K562 (cell line): Measurements from ENCODE around the gene RAB43. TPM values are rescaled to one million over a fixed set of nuclear protein-coding genes. Genes with fewer than 3 reads are reported as not detected.

ENCODE experiments used
- ATAC-seq: fragments of 200-7000 bp; cut with Tn5 transposase; 3 replicates; pipeline ENCODE4 v1.9.1; 2020; ENCODE audit warnings: moderate library complexity
- BruUV-seq: library from RNA; stranded (reverse); fragments of 400-500 nt; replicated peaks from 2 replicates; lab custom pipeline; 2021; lab: Mats Ljungman, UMichigan
- CTCF ChIA-PET: fragments of 300-600 bp; formaldehyde crosslinking; extraction: SDS; loops from one replicate; lab custom pipeline; 2021; ENCODE audit warnings: low intra/inter-chr PET ratio; lab: Yijun Ruan, JAX
- POLR2A ChIA-PET: fragments of 300-600, 350-650 bp; sonication (Branson Sonifier 250); formaldehyde crosslinking; extraction: SDS; loops from one replicate; lab custom pipeline; 2021; ENCODE audit warnings: antibody characterized with exemption, inconsistent platforms; lab: Yijun Ruan, JAX
- DNase-seq, 4 experiments: peaks; one replicate each; pipeline versions ENCODE4 v3.0.0 to v3.0.0-alpha.2; 2011 to 2018; ENCODE audit warnings: low spot score in 3 of 4, mixed read lengths in 3 of 4; ENCODE audit errors: extremely low read depth in 1 of 4
- FAIRE-seq: peaks from 2 replicates; lab custom pipeline; 2011; peaks lifted over from hg19 to GRCh38; lab: Jason Lieb, UNC
- H2AFZ ChIP-seq: 2 replicates; pipeline ENCODE4 v1.6.0; 2011; ENCODE audit warnings: low read depth, low read length, control low read depth, inconsistent platforms
- H3K27ac ChIP-seq: fragments of 200-600 bp; 3 replicates; pipeline ENCODE4 v1.8.0; 2011; ENCODE audit warnings: low read depth, mild to moderate bottlenecking, control low read depth, inconsistent platforms, low read length, moderate library complexity, mixed read lengths; ENCODE audit errors: extremely low read depth
- H3K27me3 ChIP-seq, 2 experiments: fragments of 300-600 bp in 1 of 2; 2 replicates in 1 of 2; 3 replicates in 1 of 2; pipeline versions ENCODE4 v1.6.0 to v1.8.0; 2011; ENCODE audit warnings: inconsistent platforms in 2 of 2, low read length in 2 of 2, mild to moderate bottlenecking in 1 of 2, mixed read lengths in 1 of 2, moderate library complexity in 1 of 2; ENCODE audit not compliant: control insufficient read depth in 2 of 2, insufficient read depth in 2 of 2
- H3K36me3 ChIP-seq: fragments of 300-600 bp; 3 replicates; pipeline ENCODE4 v1.8.0; 2011; ENCODE audit warnings: mild to moderate bottlenecking, low read length, inconsistent platforms; ENCODE audit not compliant: control insufficient read depth, insufficient read depth
- H3K4me1 ChIP-seq, 2 experiments: fragments of 200-600 bp in 1 of 2; replicated peaks in 1 of 2; 2 replicates in 1 of 2; 3 replicates in 1 of 2; pipeline versions ENCODE4 v1.5.1 to v1.8.0; 2011; ENCODE audit warnings: inconsistent platforms in 2 of 2, low read length in 2 of 2, mild to moderate bottlenecking in 1 of 2, mixed read lengths in 1 of 2, moderate library complexity in 1 of 2; ENCODE audit not compliant: control insufficient read depth in 2 of 2, insufficient read depth in 2 of 2
- H3K4me2 ChIP-seq: 2 replicates; pipeline ENCODE4 v1.6.1; 2011; ENCODE audit warnings: low read length, control low read depth, inconsistent platforms, mixed read lengths; ENCODE audit not compliant: insufficient read depth
- H3K4me3 ChIP-seq: fragments of 200-600 bp; sonication (generic), shearing (Covaris generic); 2 replicates; pipeline ENCODE4 v1.5.1; 2016; ENCODE audit warnings: control low read depth, inconsistent platforms
- H3K79me2 ChIP-seq: fragments of 200-600 bp; 3 replicates; pipeline ENCODE4 v1.8.0; 2011; ENCODE audit warnings: low read length, inconsistent platforms; ENCODE audit not compliant: control insufficient read depth, insufficient read depth
- H3K9ac ChIP-seq, 2 experiments: 2 replicates each; pipeline versions ENCODE4 v1.6.0 to v1.6.1; 2011; ENCODE audit warnings: low read depth in 2 of 2, low read length in 2 of 2, control low read depth in 1 of 2, inconsistent platforms in 1 of 2, mild to moderate bottlenecking in 1 of 2, mixed read lengths in 1 of 2; ENCODE audit not compliant: insufficient read depth in 1 of 2
- H3K9me1 ChIP-seq: one replicate; pipeline ENCODE4 v1.6.0; 2011; ENCODE audit warnings: inconsistent platforms, mild to moderate bottlenecking, low read length, moderate library complexity; ENCODE audit not compliant: control insufficient read depth, insufficient read depth
- H3K9me3 ChIP-seq: replicated peaks from 2 replicates; pipeline ENCODE4 v1.5.1; 2011; ENCODE audit warnings: low read depth, low read length, inconsistent platforms; ENCODE audit not compliant: control insufficient read depth, insufficient read depth
- H4K20me1 ChIP-seq: replicated peaks from 2 replicates; pipeline ENCODE4 v1.6.1; 2011; ENCODE audit warnings: low read length, inconsistent platforms, mixed read lengths; ENCODE audit not compliant: control insufficient read depth, insufficient read depth
- ELK3 ChIP-seq: fragments of 450-650 bp; formaldehyde crosslinking; IDR thresholded peaks from 2 replicates; pipeline ENCODE4 v1.4.0; 2020; ENCODE audit warnings: mild to moderate bottlenecking
- FIP1L1 ChIP-seq: fragments of 200-400 bp; formaldehyde crosslinking; IDR thresholded peaks from 2 replicates; pipeline ENCODE4 v1.6.1; 2018; ENCODE audit warnings: mild to moderate bottlenecking, low read depth, low read length; ENCODE audit not compliant: poor library complexity, severe bottlenecking
- FOXJ3 ChIP-seq: sonication (generic); formaldehyde crosslinking; IDR thresholded peaks from 2 replicates; pipeline ENCODE4 v1.4.0; 2020; ENCODE audit warnings: mild to moderate bottlenecking, missing genetic modification reagents
- GABPB2 ChIP-seq: fragments of 250-450 bp; sonication (Bioruptor Pico); conservative IDR thresholded peaks from 2 replicates; pipeline ENCODE4 v1.5.1; 2021; ENCODE audit warnings: mild to moderate bottlenecking
- KAT2B ChIP-seq: IDR thresholded peaks from one replicate; pipeline ENCODE4 v1.6.1; 2012; ENCODE audit warnings: low read depth, mild to moderate bottlenecking, control low read depth, inconsistent platforms, low read length, moderate library complexity
- MTA2 ChIP-seq: fragments of 450-650 bp; IDR thresholded peaks from 2 replicates; pipeline ENCODE4 v1.6.1; 2016; ENCODE audit warnings: low read depth
- NCOA4 ChIP-seq: fragments of 450-650 bp; IDR thresholded peaks from 2 replicates; pipeline ENCODE4 v1.6.1; 2018; ENCODE audit warnings: mild to moderate bottlenecking; ENCODE audit not compliant: partially characterized antibody
- PHF8 ChIP-seq: fragments of 200-600 bp; sonication (generic); IDR thresholded peaks from 2 replicates; pipeline ENCODE4 v1.6.1; 2012; ENCODE audit warnings: mixed run types, mild to moderate bottlenecking, inconsistent platforms, low read length, moderate library complexity, borderline replicate concordance
- RNF2 ChIP-seq: sonication (generic); IDR thresholded peaks from 2 replicates; pipeline ENCODE4 v1.6.1; 2016
- SRF ChIP-seq, 2 experiments: fragments of 250-450, 450-650 bp in 1 of 2; sonication (Bioruptor Pico) in 1 of 2; sonication (generic) in 1 of 2; formaldehyde crosslinking; IDR thresholded peaks; 2 replicates each; pipeline versions ENCODE4 v1.5.0 to v1.5.1; 2020 to 2022; ENCODE audit warnings: mild to moderate bottlenecking in 1 of 2, missing genetic modification reagents in 1 of 2
- TGIF2 ChIP-seq: sonication (generic); formaldehyde crosslinking; IDR thresholded peaks from 2 replicates; pipeline ENCODE4 v1.8.1; 2022; ENCODE audit warnings: mild to moderate bottlenecking, missing genetic modification reagents, moderate library complexity
- TSC22D4 ChIP-seq: fragments of 450-650 bp; IDR thresholded peaks from 2 replicates; pipeline ENCODE4 v1.6.1; 2016; ENCODE audit warnings: missing genetic modification characterization, missing biosample characterization, control low read depth
- UBTF ChIP-seq, 2 experiments: IDR thresholded peaks; 2 replicates each; pipeline ENCODE4 v1.6.1; 2012; ENCODE audit warnings: improper control_type of control experiment in 2 of 2, low read depth in 2 of 2, low read length in 2 of 2, borderline replicate concordance in 1 of 2
- ZNF12 ChIP-seq: sonication (generic); formaldehyde crosslinking; IDR thresholded peaks from 2 replicates; pipeline ENCODE4 v1.4.0; 2020; ENCODE audit warnings: mild to moderate bottlenecking, missing genetic modification reagents
- ZNF184 ChIP-seq: sonication (generic); formaldehyde crosslinking; IDR thresholded peaks from 2 replicates; pipeline ENCODE4 v1.5.0; 2020; ENCODE audit warnings: missing genetic modification reagents
- ZNF239 ChIP-seq: fragments of 250-450 bp; sonication (Bioruptor Pico); IDR thresholded peaks from 2 replicates; pipeline ENCODE4 v1.4.0; 2020; ENCODE audit warnings: mild to moderate bottlenecking
- ZNF707 ChIP-seq: fragments of 250-450 bp; sonication (Bioruptor Pico); conservative IDR thresholded peaks from 2 replicates; pipeline ENCODE4 v1.8.0; 2022; ENCODE audit warnings: inconsistent platforms, mild to moderate bottlenecking, moderate library complexity
- WGBS: fragments of 100-300 bp; shearing (Covaris generic); methylation state at CpG from one replicate; pipeline ENCODE4 v1.1.6; 2016; ENCODE audit warnings: low coverage, mixed read lengths; ENCODE audit not compliant: insufficient coverage; ENCODE audit errors: missing lambda C conversion rate; 5-methylcytosine and 5-hydroxymethylcytosine counted together
- in situ Hi-C: fragments of 300-500 bp; cut with MboI; formaldehyde crosslinking; loops from 4 replicates; pipeline ENCODE4 v1.15.0; 2018; ENCODE audit warnings: inconsistent platforms, mixed read lengths
- intact Hi-C: fragments of 100-400 bp; cut with micrococcal nuclease; formaldehyde crosslinking; loops from 2 replicates; pipeline ENCODE4 v1.14.2; 2022
- polyA plus RNA-seq, 8 experiments: library from polyadenylated mRNA; depleted of rRNA in 4 of 8; stranded (reverse) in 5 of 8; unstranded in 3 of 8; fragments of >200 nt; fragmentation: Nextera tagmentation in 2 of 8; fragmentation: Illumina TruSeq in 1 of 8; extraction: Ambion mirVana in 2 of 8; extraction: Trizol in 1 of 8; gene quantifications; 2 replicates each; pipeline versions ENCODE4 v1.2.1 to v1.2.3, GENCODE V29; 2011 to 2014; ENCODE audit warnings: inconsistent platforms in 1 of 8, missing spikeins in 1 of 8
- total RNA-seq, 7 experiments: library from RNA; depleted of rRNA in 6 of 7; stranded (reverse); fragments of >200 nt in 6 of 7; fragmentation: Illumina TruSeq in 2 of 7; extraction: Trizol in 2 of 7; gene quantifications; 2 replicates each; pipeline versions ENCODE4 v1.2.1 to v1.2.3, GENCODE V29; 2011 to 2021; ENCODE audit warnings: low replicate concordance in 1 of 7

RAB43 gene
- total and polyA plus RNA-seq, 9 of the 15 experiments (the other 6 are each of a cell fraction or from before 2014, with no cell fraction given): 0.04 to 6.8 (median 1.7) TPM; not detected in 2

- BruUV-seq: no TSS peak
- Histone ChIP-seq H3K27me3 (no peaks in the 10 kb centered on the region), H3K9ac (no peak overlapping the region), H4K20me1 (no peaks in the 10 kb centered on the region), H3K27ac (no peak overlapping the region), H3K36me3 (peaks cover 53% of the 10 kb centered on the region), H3K9me3 (no peaks in the 10 kb centered on the region), H3K4me2 (no peak overlapping the region), H3K79me2 (no peaks in the 10 kb centered on the region), H2AFZ (no peak overlapping the region), H3K9me1 (no peaks in the 10 kb centered on the region), H3K4me3 (no peak overlapping the region)
- no peak for FAIRE-seq
- no peak for DNase-seq
- POLR2A ChIA-PET: interaction anchor here (0.6 to 1.1 kb wide), 3 partner anchors 9 to 859 kb away, joined by 3 to 5 read pairs (median 3); no protein-coding TSS in a partner anchor
- ATAC-seq: no peak
- intact Hi-C loops: no loop called here
- in situ Hi-C loops: no loop called here
- 78% methylated on average over 5 of the region's 5 CpGs for WGBS
- no peak for TF ChIP-seq RNF2
- TF ChIP-seq ZNF239: no peak
- TF ChIP-seq FOXJ3 (CRISPR knock-in tag): no peak
- no peak for TF ChIP-seq ZNF184 (CRISPR knock-in tag)
- no peak for TF ChIP-seq SRF (CRISPR knock-in tag; IDR thresholded peaks at IDR 0.05)
- TF ChIP-seq ELK3 (CRISPR knock-in tag): no peak
- no peak for TF ChIP-seq TGIF2 (CRISPR knock-in tag)
- no peak for TF ChIP-seq KAT2B
- TF ChIP-seq PHF8: no peak
- TF ChIP-seq NCOA4: no peak
- TF ChIP-seq TSC22D4: no peak
- no peak for TF ChIP-seq ZNF707 (CRISPR knock-in tag)
- TF ChIP-seq MTA2: no peak
- TF ChIP-seq UBTF (IDR thresholded peaks at IDR 0.05; ENCODE audit: borderline replicate concordance in 1 of 2, low read depth in 2 of 2, low read length in 2 of 2): no peak
- no peak for TF ChIP-seq ZNF12 (CRISPR knock-in tag)
- no peak for TF ChIP-seq FIP1L1
- no peak for TF ChIP-seq GABPB2 (CRISPR knock-in tag)
- TF ChIP-seq, all 486 proteins: peak for 0
- peaks cover 0 to 7% of the 10 kb centered on the region in 2 experiments; a peak in 2 of 5 replicates for H3K4me1 ChIP-seq
- CTCF ChIA-PET: interaction anchor here (0.5 kb wide), 1 partner anchor 162 kb away, joined by 3 read pairs; no protein-coding TSS in a partner anchor
These were observed 10.7 kb upstream of the RAB43 start for GRCh38 chr3:129132097-129132866.
